ENCODE measurements around the gene RANBP10. TPM values are rescaled to one million over a fixed set of nuclear protein-coding genes. Genes with fewer than 3 reads are reported as not detected.

RANBP10 gene
- total RNA-seq, 1 donor from 2014 or later = 34.1 TPM

DNA sequence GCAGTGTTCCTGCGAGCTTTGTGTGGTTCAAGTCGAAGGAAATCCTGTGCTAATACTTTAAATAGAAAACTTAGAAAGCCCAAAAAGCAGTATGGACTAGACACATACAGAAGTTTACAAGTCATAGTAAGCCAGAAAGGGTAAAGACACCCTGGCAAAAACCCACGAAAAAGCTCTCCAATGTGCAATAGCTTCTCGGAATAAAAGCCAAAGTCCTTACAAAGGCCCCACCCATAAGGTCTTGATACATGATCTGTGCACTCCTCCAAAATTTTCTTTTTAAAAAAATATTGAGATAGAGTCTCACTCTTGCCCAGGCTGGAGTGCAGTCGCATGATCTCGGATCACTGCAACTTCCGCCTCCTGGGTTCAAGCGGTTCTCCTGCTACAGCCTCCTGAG is 129.4 kb downstream of the RANBP10 start:
- TF ChIP-seq, protein P1, sequence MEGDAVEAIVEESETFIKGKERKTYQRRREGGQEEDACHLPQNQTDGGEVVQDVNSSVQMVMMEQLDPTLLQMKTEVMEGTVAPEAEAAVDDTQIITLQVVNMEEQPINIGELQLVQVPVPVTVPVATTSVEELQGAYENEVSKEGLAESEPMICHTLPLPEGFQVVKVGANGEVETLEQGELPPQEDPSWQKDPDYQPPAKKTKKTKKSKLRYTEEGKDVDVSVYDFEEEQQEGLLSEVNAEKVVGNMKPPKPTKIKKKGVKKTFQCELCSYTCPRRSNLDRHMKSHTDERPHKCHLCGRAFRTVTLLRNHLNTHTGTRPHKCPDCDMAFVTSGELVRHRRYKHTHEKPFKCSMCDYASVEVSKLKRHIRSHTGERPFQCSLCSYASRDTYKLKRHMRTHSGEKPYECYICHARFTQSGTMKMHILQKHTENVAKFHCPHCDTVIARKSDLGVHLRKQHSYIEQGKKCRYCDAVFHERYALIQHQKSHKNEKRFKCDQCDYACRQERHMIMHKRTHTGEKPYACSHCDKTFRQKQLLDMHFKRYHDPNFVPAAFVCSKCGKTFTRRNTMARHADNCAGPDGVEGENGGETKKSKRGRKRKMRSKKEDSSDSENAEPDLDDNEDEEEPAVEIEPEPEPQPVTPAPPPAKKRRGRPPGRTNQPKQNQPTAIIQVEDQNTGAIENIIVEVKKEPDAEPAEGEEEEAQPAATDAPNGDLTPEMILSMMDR (IDR thresholded peaks at IDR 0.05; ENCODE audit: unreplicated experiment) = no peak
- Mint-ChIP-seq H3K4me1 (ENCODE audit: low read depth) (no peaks in the 10 kb centered on the region), H3K27ac (no peak overlapping the region), H3K36me3 (ENCODE audit: insufficient read depth) (no peaks in the 10 kb centered on the region), H3K4me3 (ENCODE audit: low read depth) (no peak overlapping the region), H3K27me3 (no peaks in the 10 kb centered on the region), H3K9me3 (ENCODE audit: low read depth) (no peaks in the 10 kb centered on the region)
- no peak for DNase-seq (ENCODE audit: low spot score, unreplicated experiment)

DNA sequence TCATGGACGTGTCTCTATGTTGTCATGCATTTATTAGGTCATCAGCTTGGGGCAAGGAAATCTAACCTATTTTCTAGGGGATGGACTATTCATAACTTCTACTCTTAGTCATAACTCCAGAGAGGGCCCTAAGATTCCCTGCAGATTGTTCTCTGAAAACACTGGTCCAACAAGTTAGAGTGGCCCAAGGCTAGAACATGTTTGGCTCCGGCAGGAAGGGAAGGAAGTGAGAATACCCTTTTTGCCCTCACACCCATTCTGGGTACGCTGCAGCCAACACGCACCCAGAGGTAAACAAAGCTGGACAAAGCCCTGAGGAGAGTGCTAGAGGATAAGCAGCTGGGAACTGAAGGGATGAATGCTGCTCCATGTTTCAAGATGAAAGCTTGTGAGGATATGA is 129.8 kb downstream of the RANBP10 start:
- H3K27me3 Mint-ChIP-seq = no peaks in the 10 kb centered on the region

DNA sequence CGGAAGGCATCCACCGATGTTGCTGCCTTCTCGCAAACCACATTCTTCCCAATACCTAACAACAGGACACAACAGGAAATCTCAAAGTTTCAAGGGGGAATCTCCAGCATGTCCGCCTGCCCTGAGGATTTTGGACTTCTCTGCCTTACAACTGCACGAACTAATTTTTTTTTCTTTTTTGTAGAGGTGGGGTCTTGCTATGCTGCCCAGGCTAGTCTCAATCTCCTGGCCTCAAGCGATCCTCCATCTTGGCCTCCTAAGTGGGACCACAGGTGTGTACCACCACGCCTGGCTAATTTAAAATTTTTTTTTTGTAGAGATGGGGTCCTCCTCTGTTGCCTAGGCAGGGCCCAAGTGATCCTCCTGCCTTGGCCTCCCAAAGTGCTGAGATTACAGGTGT is 130.4 kb downstream of the RANBP10 start:
- Mint-ChIP-seq H3K4me3 (ENCODE audit: low read depth) (no peak overlapping the region), H3K27ac (no peak overlapping the region), H3K9me3 (ENCODE audit: low read depth) (no peaks in the 10 kb centered on the region), H3K27me3 (no peaks in the 10 kb centered on the region), H3K4me1 (ENCODE audit: low read depth) (no peaks in the 10 kb centered on the region), H3K36me3 (ENCODE audit: insufficient read depth) (no peaks in the 10 kb centered on the region)
- TF ChIP-seq, protein P1 (IDR thresholded peaks at IDR 0.05; ENCODE audit: unreplicated experiment) = no peak
- DNase-seq (ENCODE audit: low spot score, unreplicated experiment) = no peak

More for the DNA sequence above, 129.8 kb downstream of the RANBP10 start:
- TF ChIP-seq, protein P1 (IDR thresholded peaks at IDR 0.05; ENCODE audit: unreplicated experiment) = no peak
- Mint-ChIP-seq H3K36me3 (ENCODE audit: insufficient read depth) (no peaks in the 10 kb centered on the region), H3K9me3 (ENCODE audit: low read depth) (no peaks in the 10 kb centered on the region), H3K27ac (no peak overlapping the region), H3K4me1 (ENCODE audit: low read depth) (no peaks in the 10 kb centered on the region), H3K4me3 (ENCODE audit: low read depth) (no peak overlapping the region)
- no peak for DNase-seq (ENCODE audit: low spot score, unreplicated experiment)

DNA sequence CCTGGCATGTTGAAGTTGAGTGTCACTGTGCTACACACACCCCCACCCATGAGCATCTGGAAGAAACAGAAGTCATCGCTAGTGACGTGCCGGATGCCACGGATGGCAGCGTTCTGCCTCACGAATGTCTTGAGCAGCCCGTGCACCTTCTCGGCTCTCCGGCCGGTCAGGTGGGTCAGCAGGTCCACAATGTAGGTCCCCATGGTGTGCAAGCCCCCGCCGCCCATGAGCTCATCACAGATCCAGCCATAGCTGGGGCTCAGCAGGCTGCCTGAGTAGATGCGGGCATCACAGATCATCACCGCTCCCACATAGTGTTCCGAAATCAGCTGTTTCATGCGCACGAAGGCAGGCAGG is 130.8 kb downstream of the RANBP10 start:
- TF ChIP-seq, protein P1 (IDR thresholded peaks at IDR 0.05; ENCODE audit: unreplicated experiment) = no peak
- Mint-ChIP-seq H3K4me1 (ENCODE audit: low read depth) (no peaks in the 10 kb centered on the region), H3K27ac (no peak overlapping the region), H3K4me3 (ENCODE audit: low read depth) (no peak overlapping the region), H3K27me3 (no peaks in the 10 kb centered on the region), H3K36me3 (ENCODE audit: insufficient read depth) (no peaks in the 10 kb centered on the region), H3K9me3 (ENCODE audit: low read depth) (no peaks in the 10 kb centered on the region)
- DNase-seq (ENCODE audit: low spot score, unreplicated experiment) = no peak

DNA sequence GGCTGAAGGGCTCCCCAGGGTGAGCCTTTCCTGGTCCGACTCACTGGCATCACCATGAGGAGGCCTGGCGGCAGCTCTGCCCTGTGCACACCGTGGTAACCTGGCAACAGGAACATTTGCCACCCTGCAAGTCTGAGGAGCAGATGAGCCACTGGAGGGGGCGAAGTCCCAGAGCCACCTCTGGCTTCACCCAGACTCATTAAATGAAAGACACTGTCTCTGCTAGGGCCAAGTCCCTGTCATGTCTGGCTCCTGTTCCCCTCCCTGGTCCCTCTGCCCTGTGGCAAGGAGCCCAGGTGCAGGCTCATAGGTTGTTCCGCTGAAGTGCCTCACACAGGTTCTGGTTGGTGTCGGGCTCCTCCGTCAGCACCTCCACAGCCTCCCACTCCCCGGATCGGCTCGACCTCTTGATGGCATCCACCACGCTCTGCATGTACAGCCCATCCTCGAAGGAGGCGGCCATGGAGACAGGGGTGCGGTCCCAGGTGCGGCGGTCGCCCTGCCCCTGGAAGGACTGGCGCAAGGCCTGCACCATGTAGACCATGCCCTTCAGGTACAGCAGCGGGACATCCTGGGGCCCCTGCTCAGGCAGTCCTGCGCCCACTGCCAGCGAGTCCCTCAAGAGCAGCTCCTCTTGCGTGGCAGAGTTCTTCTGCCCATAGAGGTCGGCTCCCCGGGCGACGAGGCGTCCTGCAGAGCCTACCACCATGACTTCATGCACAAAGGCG is 131.3 kb downstream of the RANBP10 start:
- Mint-ChIP-seq H3K36me3 (ENCODE audit: insufficient read depth) (no peaks in the 10 kb centered on the region), H3K9me3 (ENCODE audit: low read depth) (no peaks in the 10 kb centered on the region), H3K27me3 (no peaks in the 10 kb centered on the region), H3K4me3 (ENCODE audit: low read depth) (no peak overlapping the region), H3K4me1 (ENCODE audit: low read depth) (no peaks in the 10 kb centered on the region), H3K27ac (no peak overlapping the region)
- DNase-seq (ENCODE audit: low spot score, unreplicated experiment) = no peak
- TF ChIP-seq, protein P1 (IDR thresholded peaks at IDR 0.05; ENCODE audit: unreplicated experiment) = no peak
